SU-DHL-6 (cell line): ENCODE results near the gene HAUS5.

ENCODE experiments used
- CTCF ChIP-seq: fragments of 200-600 bp; sonication (generic); IDR thresholded peaks from one replicate; pipeline ENCODE4 v1.5.1; 2017; ENCODE audit warnings: antibody characterized with exemption, mild to moderate bottlenecking, low read length, moderate library complexity; ENCODE audit not compliant: insufficient read depth, poor library complexity, severe bottlenecking
- EZH2phosphoT487 ChIP-seq: fragments of 200-600 bp; sonication (generic), shearing (Covaris generic); conservative IDR thresholded peaks from 2 replicates; pipeline ENCODE4 v1.6.1; 2018; ENCODE audit warnings: mild to moderate bottlenecking, antibody characterized with exemption, low read length, moderate library complexity, mixed read lengths

- TF ChIP-seq CTCF (no peak), EZH2phosphoT487 (no peak)
Measured at GRCh38 chr19:35612224-35612558, 344 bp upstream of the HAUS5 start.
